Measurements from ENCODE around the gene SGCA. TPM values are rescaled to one million over a fixed set of nuclear protein-coding genes. Genes with fewer than 3 reads are reported as not detected.

The SGCA gene
- total and polyA plus RNA-seq, 2 experiments from 2014 or later: 0.19 TPM; not detected in 1

- Histone ChIP-seq H3K79me2 (replicated peaks; ENCODE audit: insufficient read depth) (no peaks in the 10 kb centered on the region), H3K27ac (ENCODE audit: low read depth) (no peak overlapping the region), H2AFZ (peak overlapping the region; percentile 95; the same call in 1 of the 2 replicates), H3K36me3 (ENCODE audit: insufficient read depth) (no peaks in the 10 kb centered on the region), H3K4me1 (ENCODE audit: insufficient read depth) (peaks cover 40% of the 10 kb centered on the region), H3F3A (replicated peaks; ENCODE audit: low read depth) (0 out of 2 replicates have a peak, but pooled peaks cover 5% of the 10 kb centered on the region), H3K9me2 (ENCODE audit: insufficient read depth) (no peaks in the 10 kb centered on the region), H3K27me3 (ENCODE audit: insufficient read depth) (peaks cover 3% of the 10 kb centered on the region; the same call in 1 of the 2 replicates), H3K4me2 (peak overlapping the region; percentile 74), H4K20me1 (replicated peaks; ENCODE audit: insufficient read depth) (no peaks in the 10 kb centered on the region), H3K4me3 (no peak overlapping the region)
- H3K27ac Mint-ChIP-seq: no peak overlapping the region
- peaks cover 66% of the 10 kb centered on the region for H3K4me1 Mint-ChIP-seq
- TF ChIP-seq NANOG (IDR thresholded peaks at IDR 0.05; ENCODE audit: borderline replicate concordance) (no peak), EZH2 (IDR thresholded peaks at IDR 0.05; ENCODE audit: low read depth, unreplicated experiment) (no peak), EZH2phosphoT487 (IDR thresholded peaks at IDR 0.05; ENCODE audit: unreplicated experiment) (no peak), REST (IDR thresholded peaks at IDR 0.05; ENCODE audit: unreplicated experiment) (no peak), ZNF462 (CRISPR knock-in tag; IDR thresholded peaks at IDR 0.05) (no peak), CTCF (conservative IDR thresholded peaks at IDR 0.05; ENCODE audit: low read depth in 2 of 2) (no peak), CREB1 (CRISPR knock-in tag; IDR thresholded peaks at IDR 0.05; ENCODE audit: low read depth) (no peak), STAT1 (IDR thresholded peaks at IDR 0.05; ENCODE audit: unreplicated experiment) (no peak), ETS1 (IDR thresholded peaks at IDR 0.05) (no peak), ZNF331 (CRISPR knock-in tag; IDR thresholded peaks at IDR 0.05; ENCODE audit: low read depth) (no peak), ZNF114 (CRISPR knock-in tag; IDR thresholded peaks at IDR 0.05) (no peak), POLR2AphosphoS5 (IDR thresholded peaks at IDR 0.05; ENCODE audit: low read depth) (no peak), JUNB (IDR thresholded peaks at IDR 0.05; ENCODE audit: unreplicated experiment) (no peak)
- no peaks in the 10 kb centered on the region; the same call in 2 of the 3 replicates for H3K36me3 Mint-ChIP-seq (ENCODE audit: low read depth)
- DNase-seq (ENCODE audit: low spot score) (no peak), ATAC-seq (no peak)
- H3K4me3 Mint-ChIP-seq: peak overlapping the region; percentile 38; the same call in 1 of the 3 replicates
- H3K9me3 Mint-ChIP-seq: no peaks in the 10 kb centered on the region; the same call in 2 of the 3 replicates
- H3K27me3 Mint-ChIP-seq (ENCODE audit: insufficient read depth, low read depth, poor library complexity): peaks cover 30% of the 10 kb centered on the region
Observed at GRCh38 chr17:50211249-50212120, 45.7 kb downstream of the SGCA start.

All from GM23338 (cell line).